ENCODE data around the gene PLA2G4E.
A peak's percentile ranks its signal among the peaks of the same experiment; 100 is the strongest.

PLA2G4E gene

DNA sequence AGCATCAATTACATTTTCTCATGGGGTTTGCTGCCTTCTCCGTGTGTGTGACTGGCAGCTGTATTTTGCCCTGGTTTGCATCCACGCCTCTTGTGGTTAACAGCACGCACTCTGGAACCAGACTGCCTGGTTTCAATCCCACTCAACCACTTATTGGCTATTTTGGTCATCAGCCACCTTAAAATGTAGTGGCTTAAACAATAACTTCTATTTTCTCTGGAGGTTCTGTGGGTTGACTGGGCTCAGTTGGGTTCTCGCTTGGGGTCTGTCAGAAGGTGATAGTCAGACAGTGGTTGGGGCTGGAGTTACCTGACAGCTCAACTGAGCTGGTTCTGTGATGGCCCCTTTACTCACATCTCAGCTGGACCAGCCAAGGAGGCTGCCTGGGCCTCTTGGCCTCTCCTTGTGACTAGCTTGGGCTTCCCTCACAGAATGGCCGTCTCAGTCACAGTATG is 85.2 kb downstream of the PLA2G4E start:
- H3K27ac Mint-ChIP-seq = peak overlapping the region; percentile 100
- H3K36me3 Mint-ChIP-seq = peaks cover 10% of the 10 kb centered on the region
- H3K9me3 Mint-ChIP-seq = no peaks in the 10 kb centered on the region
- H3K27me3 Mint-ChIP-seq = no peaks in the 10 kb centered on the region
- peak overlapping the region; percentile 81 for H3K4me3 Mint-ChIP-seq
- H3K4me1 Mint-ChIP-seq = peaks cover 67% of the 10 kb centered on the region

DNA sequence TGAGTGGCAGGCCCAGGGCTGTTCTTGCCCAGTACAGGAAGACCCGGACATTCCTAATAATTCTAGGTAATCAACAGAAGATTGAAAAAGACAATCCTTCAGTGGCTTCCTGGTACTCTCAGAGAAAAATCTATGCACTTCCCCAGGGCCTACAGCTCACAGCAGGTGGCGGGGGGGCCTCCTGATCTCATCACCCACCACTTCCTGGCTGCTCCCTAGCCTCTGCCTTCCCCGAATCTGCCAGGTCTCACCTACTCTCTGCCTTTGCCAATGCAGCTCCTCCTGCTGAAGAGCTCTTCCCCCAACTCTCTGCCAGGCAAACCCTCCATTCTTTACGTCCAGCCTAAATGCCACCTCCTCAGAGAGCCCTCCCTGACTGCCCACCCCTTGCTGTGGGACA is 86.0 kb downstream of the PLA2G4E start:
- peaks cover 61% of the 10 kb centered on the region for H3K4me1 Mint-ChIP-seq
- peak overlapping the region; percentile 100 for H3K27ac Mint-ChIP-seq
- H3K9me3 Mint-ChIP-seq = no peaks in the 10 kb centered on the region
- H3K4me3 Mint-ChIP-seq = peak overlapping the region; percentile 81
- peaks cover 6% of the 10 kb centered on the region for H3K36me3 Mint-ChIP-seq
- no peaks in the 10 kb centered on the region for H3K27me3 Mint-ChIP-seq

DNA sequence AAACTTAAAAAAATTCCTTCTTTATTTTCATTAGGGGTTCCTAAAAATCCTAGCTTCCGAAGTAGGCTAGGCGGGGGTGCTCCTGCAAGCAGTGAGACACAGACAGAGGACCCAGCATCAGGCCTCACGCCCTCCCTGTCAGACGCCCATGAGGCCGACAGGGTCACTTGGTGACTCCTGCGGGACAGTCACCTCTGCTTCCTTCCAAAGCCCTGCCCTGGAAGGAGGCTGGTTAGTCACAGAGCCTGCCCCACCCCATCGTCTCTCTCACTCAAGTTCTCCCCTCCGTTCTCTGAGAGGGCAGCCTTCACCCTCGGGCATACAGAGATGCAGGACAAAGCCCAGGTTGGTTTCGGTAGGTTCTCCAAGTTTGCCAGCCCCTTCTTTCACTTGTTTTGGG is 87.1 kb downstream of the PLA2G4E start:
- no peaks in the 10 kb centered on the region for H3K27me3 Mint-ChIP-seq
- H3K27ac Mint-ChIP-seq = peak overlapping the region; percentile 100
- no peaks in the 10 kb centered on the region for H3K9me3 Mint-ChIP-seq
- H3K36me3 Mint-ChIP-seq = peaks cover 7% of the 10 kb centered on the region
- H3K4me3 Mint-ChIP-seq = no peak overlapping the region
- peaks cover 68% of the 10 kb centered on the region for H3K4me1 Mint-ChIP-seq

DNA sequence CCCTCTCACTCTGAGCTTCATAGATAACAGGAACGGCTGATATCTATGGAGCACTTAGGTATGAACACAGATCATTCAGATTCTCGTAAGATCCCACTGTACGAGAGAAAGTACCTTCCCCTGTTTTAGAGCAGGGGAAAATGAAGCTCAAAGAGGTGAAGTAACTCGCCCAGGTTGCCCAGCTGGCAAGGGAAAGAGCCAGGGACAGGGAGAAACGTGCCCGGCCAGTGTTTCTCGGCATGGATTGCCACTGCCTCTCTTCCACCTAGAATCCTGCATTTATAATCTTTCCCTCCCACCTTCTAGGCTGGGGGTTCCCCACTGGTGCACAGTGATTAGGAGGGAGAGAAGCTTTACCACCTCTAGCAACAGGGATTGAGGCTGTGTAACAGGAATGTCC is 87.5 kb downstream of the PLA2G4E start:
- Mint-ChIP-seq H3K4me3 (no peak overlapping the region), H3K36me3 (peaks cover 7% of the 10 kb centered on the region), H3K27me3 (no peaks in the 10 kb centered on the region), H3K27ac (peak overlapping the region; percentile 82), H3K9me3 (no peaks in the 10 kb centered on the region), H3K4me1 (peaks cover 65% of the 10 kb centered on the region)

DNA sequence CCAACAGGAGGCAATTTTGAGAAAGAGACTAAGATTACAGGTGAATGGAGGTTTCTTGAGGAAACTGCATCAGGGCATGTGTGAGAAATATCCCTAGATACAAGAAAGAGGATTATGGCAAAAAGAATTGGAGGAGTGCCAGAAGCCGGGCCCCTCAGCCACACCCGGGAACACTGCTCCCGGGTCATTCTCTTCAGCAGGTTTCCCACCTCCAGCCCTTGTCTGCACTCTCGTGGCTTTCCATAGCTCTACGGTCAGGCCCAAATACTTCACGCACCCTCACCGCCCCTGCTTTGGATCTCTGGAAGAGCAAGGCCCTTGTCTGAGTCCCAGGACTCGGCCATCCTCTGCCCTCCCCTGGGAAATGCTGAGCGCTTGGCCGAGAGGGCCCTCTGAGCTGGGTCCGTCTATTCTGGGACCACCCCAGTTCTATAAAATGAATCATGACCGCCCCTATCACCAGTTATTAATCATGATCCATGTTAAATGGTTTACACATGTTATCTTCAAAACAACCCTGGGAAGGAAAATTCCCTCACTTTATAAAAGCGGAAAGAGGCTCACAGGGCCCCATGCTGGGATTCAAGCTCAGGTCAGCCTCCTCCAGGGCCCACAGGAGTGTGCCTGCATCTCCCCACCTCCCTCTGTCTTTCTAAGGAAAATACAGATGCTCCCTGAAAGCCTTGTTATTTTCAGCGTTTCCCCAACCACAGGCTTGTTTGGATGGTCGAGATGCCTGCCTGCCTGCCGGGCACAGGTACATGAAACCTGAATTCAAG is 88.1 kb downstream of the PLA2G4E start:
- peaks cover 58% of the 10 kb centered on the region for H3K4me1 Mint-ChIP-seq
- no peaks in the 10 kb centered on the region for H3K9me3 Mint-ChIP-seq
- no peaks in the 10 kb centered on the region for H3K27me3 Mint-ChIP-seq
- peaks cover 7% of the 10 kb centered on the region for H3K36me3 Mint-ChIP-seq
- peak overlapping the region; percentile 82 for H3K27ac Mint-ChIP-seq
- no peak overlapping the region for H3K4me3 Mint-ChIP-seq

DNA sequence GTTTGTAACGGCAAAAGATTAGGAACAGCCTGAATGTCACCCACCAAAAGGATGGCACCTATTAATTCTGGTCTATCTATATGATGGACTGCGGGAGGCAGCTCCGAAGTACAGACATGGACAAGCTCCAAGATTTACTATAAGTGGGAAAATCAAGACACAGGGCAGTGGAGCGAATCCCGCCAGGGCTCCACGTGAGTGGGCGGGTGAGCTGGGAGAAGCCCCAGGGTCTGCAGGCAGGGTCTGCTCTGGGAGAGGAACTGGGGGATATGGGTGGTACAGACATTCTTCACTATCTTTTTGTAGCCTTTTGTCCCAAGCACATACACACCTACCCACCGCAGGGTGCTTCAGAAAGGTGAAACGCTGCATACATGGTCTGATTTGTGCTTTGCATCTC is 88.7 kb downstream of the PLA2G4E start:
- no peak overlapping the region for H3K4me3 Mint-ChIP-seq
- no peaks in the 10 kb centered on the region for H3K27me3 Mint-ChIP-seq
- no peak overlapping the region for H3K27ac Mint-ChIP-seq
- peaks cover 57% of the 10 kb centered on the region for H3K4me1 Mint-ChIP-seq
- H3K36me3 Mint-ChIP-seq = peaks cover 4% of the 10 kb centered on the region
- H3K9me3 Mint-ChIP-seq = no peaks in the 10 kb centered on the region
